H1 (cell line): Measurements from ENCODE around the gene ACTR2. TPM values are rescaled to one million over a fixed set of nuclear protein-coding genes. Genes with fewer than 3 reads are reported as not detected.

Experiments used
- CTCF ChIA-PET: fragments of 300-600 bp; sonication (Branson Sonifier 250); formaldehyde crosslinking; loops from one replicate; lab custom pipeline; 2021; ENCODE audit not compliant: partially characterized antibody; lab: Charles Lee
- POLR2A ChIA-PET: fragments of 300-600 bp; sonication (Branson Sonifier 250); formaldehyde crosslinking; loops from one replicate; lab custom pipeline; 2021; ENCODE audit warnings: inconsistent platforms; ENCODE audit not compliant: partially characterized antibody; lab: Charles Lee
- DNase-seq, 2 experiments: peaks; one replicate each; pipeline versions ENCODE4 v3.0.0 to v3.0.0-alpha.2; 2010 to 2022; ENCODE audit warnings: low spot score in 2 of 2, low read depth in 1 of 2, mixed read lengths in 1 of 2
- FAIRE-seq: peaks from 2 replicates; lab custom pipeline; 2011; peaks lifted over from hg19 to GRCh38; lab: Jason Lieb, UNC
- H2AFZ ChIP-seq: 2 replicates; pipeline ENCODE4 v1.8.1; 2012; ENCODE audit warnings: low read length, inconsistent platforms
- H2AK5ac ChIP-seq: 2 replicates; pipeline ENCODE4 v1.6.1; 2013; ENCODE audit warnings: low read depth, low read length
- H2BK120ac ChIP-seq: replicated peaks from 2 replicates; pipeline ENCODE3; 2013; ENCODE audit warnings: low read depth, low read length, inconsistent platforms
- H2BK12ac ChIP-seq: 2 replicates; pipeline ENCODE4 v1.6.1; 2013; ENCODE audit warnings: low read depth, low read length
- H2BK15ac ChIP-seq: 2 replicates; pipeline ENCODE4 v1.6.1; 2013; ENCODE audit warnings: low read length
- H2BK20ac ChIP-seq: 2 replicates; pipeline ENCODE4 v1.6.1; 2013; ENCODE audit warnings: low read length
- H2BK5ac ChIP-seq: 2 replicates; pipeline ENCODE4 v1.6.1; 2013; ENCODE audit warnings: low read depth, low read length
- H3K14ac ChIP-seq: 2 replicates; pipeline ENCODE4 v1.6.1; 2013; ENCODE audit warnings: inconsistent platforms; ENCODE audit not compliant: insufficient read length
- H3K18ac ChIP-seq: 2 replicates; pipeline ENCODE4 v1.6.1; 2013; ENCODE audit warnings: low read length; ENCODE audit errors: extremely low read depth
- H3K23ac ChIP-seq: 2 replicates; pipeline ENCODE4 v1.6.1; 2013; ENCODE audit warnings: inconsistent platforms; ENCODE audit not compliant: insufficient read length
- H3K23me2 ChIP-seq: 2 replicates; pipeline ENCODE4 v1.6.1; 2013; ENCODE audit warnings: low read depth, low read length
- H3K27ac ChIP-seq: 2 replicates; pipeline ENCODE4 v1.6.1; 2011; ENCODE audit warnings: low read depth, low read length, inconsistent platforms
- H3K27me3 ChIP-seq, 4 experiments: replicated peaks in 1 of 4; 1 replicate in 1 of 4; 2 replicates in 3 of 4; pipeline versions ENCODE4 v1.6.1 to v1.8.1; 2011 to 2013; ENCODE audit warnings: low read length in 3 of 4, mild to moderate bottlenecking in 3 of 4, inconsistent platforms in 2 of 4, mixed read lengths in 2 of 4, moderate library complexity in 1 of 4; ENCODE audit not compliant: control insufficient read depth in 3 of 4, insufficient read depth in 3 of 4; ENCODE audit errors: extremely low read depth in 1 of 4
- H3K36me3 ChIP-seq, 4 experiments: 2 replicates each; pipeline versions ENCODE4 v1.6.1 to v1.8.1; 2011 to 2013; ENCODE audit warnings: mild to moderate bottlenecking in 4 of 4, low read length in 3 of 4, moderate library complexity in 2 of 4, control low read depth in 1 of 4, inconsistent platforms in 1 of 4; ENCODE audit not compliant: insufficient read depth in 4 of 4, control insufficient read depth in 2 of 4
- H3K4ac ChIP-seq: replicated peaks from 2 replicates; pipeline ENCODE3; 2013; ENCODE audit warnings: low read length, low read depth, mixed read lengths, inconsistent platforms; ENCODE audit not compliant: insufficient read length
- H3K4me1 ChIP-seq, 4 experiments: replicated peaks in 1 of 4; 1 replicate in 1 of 4; 2 replicates in 3 of 4; pipeline versions ENCODE4 v1.6.1 to v1.8.1; 2011 to 2013; ENCODE audit warnings: low read length in 3 of 4, inconsistent platforms in 2 of 4, mixed read lengths in 1 of 4; ENCODE audit not compliant: insufficient read depth in 4 of 4, control insufficient read depth in 3 of 4
- H3K4me2 ChIP-seq, 2 experiments: 2 replicates each; pipeline versions ENCODE4 v1.6.1 to v1.8.1; 2011 to 2013; ENCODE audit warnings: low read depth in 2 of 2, low read length in 2 of 2, control low read depth in 1 of 2, inconsistent platforms in 1 of 2, mild to moderate bottlenecking in 1 of 2; ENCODE audit not compliant: insufficient read depth in 1 of 2
- H3K4me3 ChIP-seq, 4 experiments: fragments of 200-600, 300-600 bp in 1 of 4; sonication (generic), shearing (Covaris generic), sonication (Bioruptor Twin) in 1 of 4; 2 replicates each; pipeline versions ENCODE4 v1.5.1 to v1.8.1; 2011 to 2016; ENCODE audit warnings: low read length in 4 of 4, low read depth in 3 of 4, control low read depth in 2 of 4, inconsistent platforms in 2 of 4, mild to moderate bottlenecking in 2 of 4, mixed read lengths in 1 of 4, moderate library complexity in 1 of 4; ENCODE audit not compliant: insufficient read depth in 2 of 4; ENCODE audit errors: extremely low read depth in 1 of 4
- H3K56ac ChIP-seq: replicated peaks from 2 replicates; pipeline ENCODE3; 2013; ENCODE audit warnings: low read depth, mild to moderate bottlenecking, mixed read lengths, low read length, inconsistent platforms; ENCODE audit not compliant: insufficient read length
- H3K79me1 ChIP-seq: 2 replicates; pipeline ENCODE4 v1.6.1; 2013; ENCODE audit warnings: low read depth, low read length, control low read depth
- H3K79me2 ChIP-seq, 2 experiments: 2 replicates each; pipeline versions ENCODE4 v1.6.1 to v1.8.1; 2012 to 2013; ENCODE audit warnings: low read length in 2 of 2, mild to moderate bottlenecking in 2 of 2, inconsistent platforms in 1 of 2; ENCODE audit not compliant: insufficient read depth in 2 of 2, control insufficient read depth in 1 of 2
- H3K9ac ChIP-seq, 4 experiments: replicated peaks in 1 of 4; 1 replicate in 1 of 4; 2 replicates in 3 of 4; pipeline versions ENCODE4 v1.6.1 to v1.8.1; 2011 to 2013; ENCODE audit warnings: low read depth in 3 of 4, low read length in 3 of 4, control low read depth in 2 of 4, mild to moderate bottlenecking in 2 of 4, moderate library complexity in 2 of 4, inconsistent platforms in 1 of 4; ENCODE audit errors: extremely low read depth in 1 of 4
- H3K9me3 ChIP-seq, 2 experiments: 2 replicates each; pipeline versions ENCODE4 v1.6.1 to v1.8.1; 2012 to 2013; ENCODE audit warnings: mild to moderate bottlenecking in 2 of 2, moderate library complexity in 2 of 2, control low read depth in 1 of 2, inconsistent platforms in 1 of 2, low read depth in 1 of 2, low read length in 1 of 2, mixed read lengths in 1 of 2; ENCODE audit not compliant: insufficient read depth in 2 of 2
- H4K20me1 ChIP-seq, 2 experiments: replicated peaks in 1 of 2; 2 replicates each; pipeline versions ENCODE3 to v1.8.1; 2011 to 2013; ENCODE audit warnings: inconsistent platforms in 2 of 2, low read length in 2 of 2, mild to moderate bottlenecking in 1 of 2; ENCODE audit not compliant: insufficient read depth in 2 of 2, control insufficient read depth in 1 of 2
- H4K5ac ChIP-seq: 2 replicates; pipeline ENCODE4 v1.6.1; 2013; ENCODE audit warnings: low read length, low read depth, mixed read lengths, inconsistent platforms; ENCODE audit not compliant: insufficient read length
- H4K8ac ChIP-seq: 2 replicates; pipeline ENCODE4 v1.8.0; 2013; ENCODE audit warnings: mild to moderate bottlenecking, moderate library complexity, low read length, inconsistent platforms; ENCODE audit not compliant: insufficient read depth; ENCODE audit errors: extremely low read depth
- H4K91ac ChIP-seq: replicated peaks from 2 replicates; pipeline ENCODE3; 2013; ENCODE audit warnings: low read length, mixed read lengths, inconsistent platforms; ENCODE audit not compliant: insufficient read length
- JUND ChIP-seq: IDR thresholded peaks from 2 replicates; pipeline ENCODE4 v1.6.1; 2011; ENCODE audit warnings: mild to moderate bottlenecking, improper control_type of control experiment, low read length
- KDM1A ChIP-seq: fragments of 200-600, 300-600 bp; sonication (generic); IDR thresholded peaks from 2 replicates; pipeline ENCODE4 v1.7.1; 2016; ENCODE audit warnings: mild to moderate bottlenecking, low read length, borderline replicate concordance
- MAFK ChIP-seq: IDR thresholded peaks from 2 replicates; pipeline ENCODE4 v1.6.1; 2012; ENCODE audit warnings: low read depth, mild to moderate bottlenecking, improper control_type of control experiment, low read length
- POLR2AphosphoS5 ChIP-seq: IDR thresholded peaks from 2 replicates; pipeline ENCODE4 v1.6.1; 2011; ENCODE audit warnings: low read depth, low read length
- RXRA ChIP-seq: IDR thresholded peaks from 2 replicates; pipeline ENCODE4 v1.6.1; 2011; ENCODE audit warnings: low read depth, mild to moderate bottlenecking, low read length, moderate library complexity; ENCODE audit not compliant: insufficient read depth
- SP1 ChIP-seq: IDR thresholded peaks from 2 replicates; pipeline ENCODE4 v1.6.1; 2011; ENCODE audit warnings: low read depth, low read length
- SP4 ChIP-seq: IDR thresholded peaks from 2 replicates; pipeline ENCODE4 v1.6.1; 2012; ENCODE audit warnings: low read length, inconsistent platforms
- SUZ12 ChIP-seq: fragments of 200-600 bp; sonication (generic); IDR thresholded peaks from 2 replicates; pipeline ENCODE4 v1.6.1; 2012; ENCODE audit warnings: mild to moderate bottlenecking, inconsistent platforms, low read length, moderate library complexity, mixed read lengths
- TAF7 ChIP-seq: optimal IDR thresholded peaks from 2 replicates; pipeline ENCODE3; 2011; ENCODE audit warnings: low read depth, mild to moderate bottlenecking, inconsistent platforms, low read length, moderate library complexity, borderline replicate concordance
- TEAD4 ChIP-seq: IDR thresholded peaks from 2 replicates; pipeline ENCODE4 v1.6.1; 2012; ENCODE audit warnings: low read depth, low read length, inconsistent platforms, mixed read lengths
- YY1 ChIP-seq: IDR thresholded peaks from 2 replicates; pipeline ENCODE4 v1.6.1; 2011; ENCODE audit warnings: low read depth, mild to moderate bottlenecking, low read length
- WGBS, 2 experiments: shearing (Covaris generic) in 1 of 2; methylation state at CpG; one replicate each; pipeline versions ENCODE4 v1.1.6 to v1.1.7; 2013 to 2015; ENCODE audit warnings: low lambda C conversion rate in 2 of 2, mixed read lengths in 2 of 2, inconsistent platforms in 1 of 2, low coverage in 1 of 2, missing lambda C conversion rate in 1 of 2; ENCODE audit not compliant: insufficient replicate concordance in 2 of 2, insufficient coverage in 1 of 2, insufficient read length in 1 of 2; ENCODE audit errors: extremely low coverage in 1 of 2, missing lambda C conversion rate in 1 of 2; 5-methylcytosine and 5-hydroxymethylcytosine counted together
- polyA plus RNA-seq, 7 experiments: library from polyadenylated mRNA; depleted of rRNA in 3 of 7; stranded (reverse) in 5 of 7; unstranded in 2 of 7; fragments of >200 nt in 5 of 7; fragments of 200-250 nt in 2 of 7; gene quantifications; 1 replicate in 5 of 7; 2 replicates in 1 of 7; 4 replicates in 1 of 7; pipeline versions ENCODE4 v1.2.1 to v1.2.3, GENCODE V29; 2011 to 2013; ENCODE audit warnings: missing spikeins in 2 of 7, mixed read lengths in 2 of 7
- total RNA-seq: library from RNA; stranded (reverse); fragmentation: NEBNext Ultra II Directional; extraction: Animal tissue kit (Norgen Biotek cat#: 25700); gene quantifications from 2 replicates; pipeline ENCODE4 v1.2.1, GENCODE V29; 2021
- TF ChIP-seq, protein P1 (sequence below): IDR thresholded peaks from 2 replicates; pipeline ENCODE4 v1.6.1; 2012; ENCODE audit warnings: inconsistent platforms
- TF ChIP-seq, protein P2 (sequence below): IDR thresholded peaks from 2 replicates; pipeline ENCODE4 v1.6.1; 2012; ENCODE audit warnings: low read length, inconsistent platforms

The ACTR2 gene
- total and polyA plus RNA-seq, 2 of the 8 experiments (the other 6 are each of a cell fraction or from before 2014, with no cell fraction given) = 28.3 to 171 TPM

DNA sequence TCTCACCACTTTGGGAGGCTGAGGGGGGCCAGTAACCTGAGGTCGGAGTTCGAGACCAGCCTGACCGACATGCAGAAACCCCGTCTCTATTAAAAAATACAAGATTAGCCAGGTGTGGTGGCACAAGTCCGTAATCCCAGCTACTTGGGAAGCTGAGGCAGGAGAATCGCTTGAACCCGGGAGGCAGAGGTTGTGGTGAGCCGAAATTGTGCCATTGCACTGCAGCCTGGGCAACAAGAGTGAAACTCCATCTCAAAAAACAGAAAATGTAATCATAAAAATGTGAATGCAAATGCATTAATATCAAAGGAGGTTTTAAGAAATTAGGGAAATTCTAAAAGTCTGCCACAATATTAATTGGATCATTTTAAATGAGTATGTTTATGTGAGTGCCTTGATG is 45.7 kb downstream of the ACTR2 start:
- no peaks in the 10 kb centered on the region for H3K79me1 ChIP-seq
- H3K9me3 ChIP-seq = no peaks in the 10 kb centered on the region
- peaks cover 0 to 9% (median 4%) of the 10 kb centered on the region in 4 experiments; a peak in 4 of 8 replicates for H3K36me3 ChIP-seq
- TF ChIP-seq, protein P1, sequence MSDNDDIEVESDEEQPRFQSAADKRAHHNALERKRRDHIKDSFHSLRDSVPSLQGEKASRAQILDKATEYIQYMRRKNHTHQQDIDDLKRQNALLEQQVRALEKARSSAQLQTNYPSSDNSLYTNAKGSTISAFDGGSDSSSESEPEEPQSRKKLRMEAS = no peak
- TF ChIP-seq MAFK (no peak), TEAD4 (no peak), SUZ12 (no peak), JUND (no peak), SP4 (no peak), POLR2AphosphoS5 (no peak), KDM1A (no peak), TAF7 (no peak), SP1 (no peak), RXRA (no peak), YY1 (no peak)
- TF ChIP-seq, protein P2, sequence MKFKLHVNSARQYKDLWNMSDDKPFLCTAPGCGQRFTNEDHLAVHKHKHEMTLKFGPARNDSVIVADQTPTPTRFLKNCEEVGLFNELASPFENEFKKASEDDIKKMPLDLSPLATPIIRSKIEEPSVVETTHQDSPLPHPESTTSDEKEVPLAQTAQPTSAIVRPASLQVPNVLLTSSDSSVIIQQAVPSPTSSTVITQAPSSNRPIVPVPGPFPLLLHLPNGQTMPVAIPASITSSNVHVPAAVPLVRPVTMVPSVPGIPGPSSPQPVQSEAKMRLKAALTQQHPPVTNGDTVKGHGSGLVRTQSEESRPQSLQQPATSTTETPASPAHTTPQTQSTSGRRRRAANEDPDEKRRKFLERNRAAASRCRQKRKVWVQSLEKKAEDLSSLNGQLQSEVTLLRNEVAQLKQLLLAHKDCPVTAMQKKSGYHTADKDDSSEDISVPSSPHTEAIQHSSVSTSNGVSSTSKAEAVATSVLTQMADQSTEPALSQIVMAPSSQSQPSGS = no peak
- peaks cover 2 to 15% of the 10 kb centered on the region in 2 experiments for H4K20me1 ChIP-seq
- no peak overlapping the region for H3K14ac ChIP-seq
- no peak overlapping the region for H4K8ac ChIP-seq
- H4K5ac ChIP-seq = no peak overlapping the region
- no peak for FAIRE-seq
- H3K56ac ChIP-seq = no peak overlapping the region
- no peak overlapping the region for H3K4me2 ChIP-seq
- CTCF ChIA-PET = interaction anchor here (0.7 to 1.3 kb wide), 2 partner anchors 114 to 163 kb away, joined by 3 read pairs; no protein-coding TSS in a partner anchor
- peaks cover 38 to 62% (median 60%) of the 10 kb centered on the region in 4 experiments for H3K27me3 ChIP-seq
- POLR2A ChIA-PET = interaction anchor here (0.7 kb wide), 1 partner anchor 9 kb away, joined by 3 read pairs; no protein-coding TSS in a partner anchor
- no peak overlapping the region for H4K91ac ChIP-seq
- H3K4ac ChIP-seq = no peak overlapping the region
- peaks cover 0 to 4% (median 1%) of the 10 kb centered on the region in 4 experiments; a peak in 1 of 7 replicates for H3K4me1 ChIP-seq
- H2BK20ac ChIP-seq = no peak overlapping the region
- H3K9ac ChIP-seq = no peak overlapping the region
- H3K27ac ChIP-seq = no peak overlapping the region
- no peak overlapping the region for H2BK12ac ChIP-seq
- no peak overlapping the region for H3K4me3 ChIP-seq
- H3K23ac ChIP-seq = no peak overlapping the region
- no peaks in the 10 kb centered on the region for H3K23me2 ChIP-seq
- H3K79me2 ChIP-seq = no peaks in the 10 kb centered on the region
- WGBS, 2 experiments = 90% methylated on average over 8 of the region's 8 CpGs; no CpG with 5 or more reads in 1 of the 2 experiments
- H2BK5ac ChIP-seq = no peak overlapping the region
- H2AK5ac ChIP-seq = no peak overlapping the region
- no peak overlapping the region for H3K18ac ChIP-seq
- no peak overlapping the region for H2BK120ac ChIP-seq
- no peak overlapping the region for H2BK15ac ChIP-seq
- H2AFZ ChIP-seq = no peak overlapping the region
- DNase-seq = no peak
